HG03469 (cell line): ENCODE data around the gene FGF1.

ENCODE experiments used
- ATAC-seq: cut with Tn5 transposase; IDR thresholded peaks from one replicate; pipeline ENCODE4 v1.9.1; 2021; ENCODE audit warnings: mild to moderate bottlenecking, moderate library complexity, moderate number of reproducible peaks; ENCODE audit not compliant: unreplicated experiment

Gene FGF1

DNA sequence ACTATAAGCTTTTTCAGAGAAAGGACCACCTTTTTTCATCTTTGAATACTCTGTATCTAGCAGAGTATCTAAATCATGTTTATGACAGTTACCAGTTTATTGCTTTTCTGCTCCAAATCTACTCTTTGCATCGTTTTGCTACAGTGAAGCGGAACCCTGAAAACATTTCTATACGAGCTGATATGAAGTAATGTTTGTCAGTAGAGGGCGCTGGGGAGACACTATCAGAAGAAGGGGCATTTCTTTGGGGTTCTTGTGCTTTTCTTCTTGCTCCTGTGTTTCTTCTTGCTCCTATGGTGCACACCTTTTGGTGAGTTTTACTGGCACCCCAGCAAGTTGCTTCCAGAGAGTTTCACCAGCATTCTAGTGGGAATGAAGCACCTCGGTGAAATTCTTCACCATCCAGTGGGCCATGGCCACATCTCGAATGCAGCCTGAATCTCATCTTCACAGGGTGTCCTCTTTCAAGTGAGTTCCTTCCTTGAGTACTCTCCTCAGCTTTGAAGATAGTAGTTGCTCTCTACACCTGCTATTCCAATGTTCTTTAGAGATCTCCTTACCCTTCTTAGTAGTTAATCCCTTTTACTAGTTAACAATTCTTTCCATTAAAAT, 98.4 kb downstream of the FGF1 start:
- ATAC-seq = no peak

DNA sequence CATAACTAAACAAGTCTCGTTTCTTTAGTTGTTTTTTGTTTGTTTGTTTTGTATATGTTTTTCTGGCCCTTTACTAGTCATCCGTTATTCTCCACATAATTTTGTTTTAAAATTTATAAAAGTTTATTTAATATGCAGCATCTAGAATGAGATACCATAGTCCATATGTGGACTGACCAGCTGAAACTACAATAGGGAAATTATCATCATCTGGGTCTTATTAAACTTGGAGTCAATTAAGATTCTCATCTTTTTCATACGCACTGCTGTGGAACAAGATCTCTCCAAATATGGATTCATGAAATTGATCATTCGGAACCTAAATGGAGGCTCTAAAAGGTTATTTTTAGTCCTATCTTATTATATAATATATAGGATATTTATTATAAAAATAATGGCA, 99.3 kb downstream of the FGF1 start:
- no peak for ATAC-seq

DNA sequence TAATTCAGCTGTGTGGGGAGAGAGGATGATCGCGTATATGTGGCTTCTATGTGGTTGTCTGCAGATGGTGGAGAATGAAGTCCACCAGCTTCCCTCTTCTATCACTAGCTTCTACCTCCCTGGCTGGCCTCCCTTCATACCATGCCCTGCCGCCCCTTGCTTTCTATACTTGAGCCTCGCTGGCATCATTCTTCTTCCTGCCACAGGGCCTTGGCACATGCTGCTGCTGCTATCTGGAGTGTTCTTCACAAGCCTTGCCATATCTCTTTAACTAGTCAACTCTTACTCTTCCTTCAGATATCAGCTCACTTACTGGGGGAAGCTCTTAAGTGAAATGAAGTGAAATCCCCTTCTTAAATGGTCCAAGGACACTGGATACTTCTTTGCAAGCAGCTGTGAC, 100.4 kb downstream of the FGF1 start:
- ATAC-seq = no peak

DNA sequence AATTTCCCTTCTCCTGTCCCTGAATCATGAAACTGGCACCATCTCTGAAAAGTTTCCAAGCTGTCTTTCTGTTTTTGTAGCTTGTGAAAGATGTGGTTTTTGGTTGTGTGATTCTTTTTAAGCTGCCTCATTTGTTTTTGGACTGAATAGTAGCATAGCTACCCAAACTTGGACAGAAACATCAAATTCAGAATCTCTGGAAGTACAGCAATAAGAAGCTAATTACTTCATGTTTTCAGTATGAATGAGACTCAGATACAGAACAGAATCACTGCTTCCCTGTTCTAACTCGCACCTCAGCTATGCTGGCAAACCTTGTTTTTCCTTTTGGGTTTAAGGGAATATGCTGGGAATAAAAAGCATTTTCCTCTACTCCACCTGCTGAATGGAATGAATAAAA, 101.0 kb downstream of the FGF1 start:
- no peak for ATAC-seq

DNA sequence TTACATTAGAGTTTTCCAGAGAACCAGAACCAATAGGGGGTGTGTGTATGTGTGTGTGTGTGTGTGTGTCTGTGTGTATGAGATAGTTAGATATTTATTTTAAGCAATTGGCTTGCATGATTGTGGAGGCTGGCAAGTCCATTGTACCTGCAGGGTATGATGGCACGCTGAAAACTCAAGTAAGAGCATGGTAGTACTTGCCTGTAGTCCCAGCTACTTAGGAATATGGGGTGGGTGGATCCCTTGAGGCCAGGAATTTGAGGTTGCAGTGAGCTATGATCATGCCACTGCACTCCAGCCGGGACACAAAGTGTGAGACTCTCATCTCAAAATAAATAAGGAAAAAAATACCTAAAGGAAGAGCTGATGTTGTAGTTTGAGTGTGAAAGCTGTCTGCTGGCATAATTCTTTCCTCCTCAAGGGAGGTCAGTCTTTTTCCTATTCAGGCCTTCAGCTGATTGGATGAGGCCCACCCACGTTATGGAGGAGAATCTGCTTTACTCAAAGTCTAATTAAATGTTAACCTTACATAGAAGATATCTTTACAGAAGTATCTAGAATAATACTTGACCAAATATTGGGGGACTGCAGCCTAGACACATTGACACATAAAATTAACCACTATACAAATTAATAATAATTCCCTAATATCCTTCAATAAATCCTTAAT, 107.6 kb downstream of the FGF1 start:
- no peak for ATAC-seq

DNA sequence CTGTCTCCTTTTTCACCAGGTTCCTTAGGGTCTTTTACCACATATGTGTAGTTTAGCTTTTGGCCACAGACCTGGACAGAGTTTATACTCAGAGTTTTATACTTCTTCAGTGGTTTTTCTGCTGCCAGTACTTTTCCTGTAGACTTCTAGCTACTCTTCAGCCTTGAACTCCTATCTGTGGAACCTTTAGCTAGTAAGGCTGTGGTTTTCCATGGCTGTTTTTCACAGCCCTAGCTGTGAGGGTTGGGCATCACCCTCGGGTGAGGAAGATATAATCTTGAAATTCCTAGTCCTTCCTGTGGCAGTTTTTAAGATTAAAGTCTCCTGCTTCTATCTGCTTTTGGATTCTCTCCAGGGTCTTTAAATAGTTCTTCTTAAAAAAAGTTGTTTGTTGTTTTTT, 109.1 kb downstream of the FGF1 start:
- ATAC-seq = no peak

DNA sequence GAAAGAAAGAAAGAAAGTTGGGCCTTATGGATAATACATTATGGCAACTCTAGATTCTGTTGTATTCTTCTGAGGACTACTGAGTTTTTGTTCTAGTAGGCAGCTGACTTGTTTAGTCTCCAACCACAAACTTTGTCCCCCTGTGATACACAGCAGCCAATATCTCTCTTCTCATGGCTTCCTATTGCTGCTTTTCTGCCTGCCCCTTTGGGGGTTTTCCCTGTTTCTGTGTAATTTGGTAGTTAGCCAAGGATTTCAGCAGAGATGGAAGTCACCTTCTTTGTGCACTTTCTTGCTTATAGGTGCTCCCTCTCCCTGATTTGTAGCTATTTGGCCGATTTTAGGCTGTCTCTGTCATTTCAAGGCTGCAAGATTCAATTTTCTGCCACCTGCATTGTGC, 109.6 kb downstream of the FGF1 start:
- ATAC-seq = no peak

DNA sequence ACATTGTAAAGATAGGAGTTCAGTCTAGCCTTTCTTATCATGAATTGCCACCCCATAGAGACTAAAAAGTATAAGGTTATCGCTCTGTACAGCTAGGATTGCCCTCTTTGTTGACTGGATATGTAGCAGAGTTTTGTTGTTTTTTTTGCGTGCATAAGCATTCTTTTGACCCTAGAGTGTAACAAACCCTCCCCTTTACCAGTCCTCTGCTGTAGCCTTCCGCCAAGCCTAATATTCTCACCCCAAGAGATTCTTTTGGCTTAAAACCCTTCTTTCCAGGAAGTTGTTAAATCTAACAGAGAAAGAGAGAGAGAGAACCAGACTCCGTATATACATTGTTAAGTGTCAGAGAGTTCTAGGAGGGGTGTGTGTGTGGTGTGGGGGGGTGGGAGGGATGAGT, 113.9 kb downstream of the FGF1 start:
- no peak for ATAC-seq

DNA sequence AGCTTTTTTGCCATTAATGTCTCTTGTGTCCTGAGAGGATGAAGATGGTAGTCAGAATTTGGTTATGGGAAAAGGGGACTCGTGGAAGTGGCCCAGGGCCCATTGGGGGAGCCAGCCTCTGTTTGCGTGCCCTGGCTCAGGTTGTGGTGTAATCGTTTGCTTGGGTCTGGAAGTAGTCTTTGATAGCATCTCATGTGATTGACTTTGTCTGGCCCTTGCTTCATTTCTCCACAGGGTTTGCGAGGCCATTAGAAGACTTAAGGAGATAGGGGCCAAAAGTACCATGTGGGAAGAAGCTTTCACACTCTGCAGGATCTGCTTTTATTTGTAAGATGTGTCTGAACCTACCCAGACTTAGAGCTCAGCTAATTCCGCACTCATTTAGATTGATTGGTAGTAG, 114.5 kb downstream of the FGF1 start:
- ATAC-seq = no peak

DNA sequence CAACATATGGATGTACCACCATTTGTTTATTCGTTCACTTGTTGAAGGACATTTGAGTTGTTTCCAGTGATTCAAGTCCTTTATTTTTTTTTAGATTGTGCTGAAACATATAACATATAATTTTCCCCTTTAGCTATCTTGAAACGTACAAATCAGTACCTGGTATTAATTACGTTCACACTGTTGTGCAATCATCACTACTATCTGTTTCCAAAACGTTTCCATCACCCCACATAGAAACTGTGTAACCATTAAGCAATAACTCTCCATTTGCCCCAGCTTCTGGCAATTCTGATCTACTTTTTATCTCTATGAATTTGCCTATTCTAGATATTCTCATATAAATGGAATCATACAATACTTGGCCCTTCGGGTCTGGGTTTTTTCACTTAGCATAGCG, 116.0 kb downstream of the FGF1 start:
- no peak for ATAC-seq

DNA sequence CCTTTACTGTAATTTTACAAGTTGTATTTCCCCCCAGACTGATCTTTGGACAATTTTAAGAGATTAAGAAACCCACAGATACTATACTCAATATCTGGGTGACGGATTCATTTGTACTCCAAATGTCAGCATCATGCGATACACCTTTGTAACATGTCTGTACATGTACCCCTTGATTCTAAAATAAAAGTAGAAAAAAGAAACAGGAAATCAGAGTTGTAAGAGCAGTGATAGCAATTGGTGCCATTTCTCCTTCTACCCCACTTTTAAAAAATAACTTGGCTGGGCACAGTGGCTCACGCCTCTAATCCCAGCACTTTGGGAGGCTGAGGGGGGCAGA, 116.9 kb downstream of the FGF1 start:
- no peak for ATAC-seq

DNA sequence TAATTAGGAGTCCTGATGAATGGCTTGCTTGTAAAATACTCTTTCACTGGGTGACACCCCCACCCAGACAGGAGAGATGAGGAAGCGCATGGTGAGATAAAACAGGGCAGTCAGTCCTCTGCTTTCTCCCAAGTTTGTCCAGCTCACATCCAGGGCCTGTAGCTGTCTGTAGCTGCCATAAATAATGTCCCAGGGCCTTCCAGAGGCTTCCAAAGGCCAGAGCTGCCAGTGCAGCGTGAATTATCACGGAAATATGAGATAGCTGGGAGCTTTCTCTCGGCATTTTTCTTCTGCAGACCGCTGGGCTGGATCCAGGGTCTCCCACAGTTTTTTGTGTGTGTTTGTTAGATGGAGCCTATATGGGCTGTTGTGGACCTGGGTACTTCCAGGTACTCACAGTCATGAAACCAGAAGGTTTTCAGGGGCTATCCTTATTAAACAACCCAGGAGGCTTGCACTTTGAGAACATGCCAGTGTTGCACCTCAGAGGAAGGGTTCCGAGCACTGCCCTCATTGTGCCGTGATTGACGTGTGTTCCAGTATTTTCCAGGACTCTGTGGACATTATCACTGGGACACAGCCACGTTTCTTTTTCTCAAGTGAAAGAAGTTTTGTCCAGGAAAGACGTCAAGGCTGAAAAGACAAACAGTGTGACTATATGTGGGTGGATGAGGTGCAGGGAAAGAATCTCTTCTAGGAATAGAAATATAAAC, 117.5 kb downstream of the FGF1 start:
- ATAC-seq = no peak

DNA sequence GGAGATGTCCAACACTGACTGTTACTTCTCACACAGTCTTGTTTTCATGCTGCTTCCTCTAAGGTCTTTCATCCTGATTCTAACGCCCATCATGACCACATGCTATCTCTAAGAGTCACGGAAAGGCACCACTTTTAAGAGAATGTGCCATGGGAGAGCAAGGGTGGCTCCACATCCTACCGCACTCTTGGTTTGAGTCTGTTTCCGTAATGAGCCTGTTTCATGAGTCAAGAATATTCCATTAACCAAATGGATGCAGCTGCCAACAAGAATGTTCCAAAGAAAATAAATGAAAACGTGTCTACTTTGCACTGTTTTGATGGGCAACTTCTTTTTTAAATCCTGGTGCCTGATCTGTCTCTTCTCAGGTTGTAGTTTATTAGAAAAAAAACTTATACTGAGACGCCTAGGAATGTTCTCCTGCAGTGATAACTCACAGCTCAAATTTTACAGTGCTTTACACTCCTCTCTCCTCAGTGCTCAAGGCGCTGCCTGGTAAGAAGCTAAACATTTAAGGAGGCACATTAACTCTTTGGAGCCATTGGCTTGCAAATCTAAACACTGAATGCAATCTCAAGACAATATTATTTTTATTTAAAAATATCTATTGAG, 124.3 kb downstream of the FGF1 start:
- ATAC-seq = no peak

DNA sequence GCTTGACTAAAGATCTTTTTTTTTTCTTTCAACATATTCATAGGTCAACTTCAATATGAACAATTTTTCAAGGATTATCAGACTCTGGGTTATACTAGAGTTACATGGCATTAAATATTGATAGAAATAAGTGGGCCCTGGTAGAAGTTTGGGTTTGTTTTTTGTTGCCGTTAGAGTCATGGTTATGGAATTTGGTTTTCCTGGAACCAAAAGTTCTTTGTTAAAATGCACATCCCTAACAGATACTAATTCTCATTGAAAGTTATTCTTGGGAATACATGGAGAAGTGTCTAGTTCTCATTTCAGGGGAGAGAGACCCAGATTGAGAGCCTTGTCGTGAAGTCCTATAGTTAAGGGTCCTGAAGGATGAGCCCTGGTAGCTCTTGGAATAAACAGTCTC, 124.9 kb downstream of the FGF1 start:
- ATAC-seq = no peak

DNA sequence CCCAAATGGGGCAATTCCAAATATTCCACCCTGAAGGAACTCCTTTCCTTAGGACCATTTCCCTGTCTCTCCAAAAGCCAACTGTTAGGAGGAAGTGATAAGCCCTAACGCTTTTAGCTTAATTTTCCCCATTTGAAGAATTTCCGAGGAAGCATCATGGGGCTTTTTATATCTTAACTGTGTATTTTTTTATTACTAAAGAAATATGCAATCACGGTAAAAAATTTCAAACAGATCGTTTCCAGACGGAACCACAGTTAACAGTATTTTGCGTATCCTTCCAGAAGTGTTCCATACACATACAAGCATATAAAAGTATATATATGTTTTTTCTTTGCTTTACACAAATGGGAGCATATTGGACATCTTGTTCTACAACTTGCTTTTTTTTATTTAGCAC, 133.8 kb downstream of the FGF1 start:
- no peak for ATAC-seq

DNA sequence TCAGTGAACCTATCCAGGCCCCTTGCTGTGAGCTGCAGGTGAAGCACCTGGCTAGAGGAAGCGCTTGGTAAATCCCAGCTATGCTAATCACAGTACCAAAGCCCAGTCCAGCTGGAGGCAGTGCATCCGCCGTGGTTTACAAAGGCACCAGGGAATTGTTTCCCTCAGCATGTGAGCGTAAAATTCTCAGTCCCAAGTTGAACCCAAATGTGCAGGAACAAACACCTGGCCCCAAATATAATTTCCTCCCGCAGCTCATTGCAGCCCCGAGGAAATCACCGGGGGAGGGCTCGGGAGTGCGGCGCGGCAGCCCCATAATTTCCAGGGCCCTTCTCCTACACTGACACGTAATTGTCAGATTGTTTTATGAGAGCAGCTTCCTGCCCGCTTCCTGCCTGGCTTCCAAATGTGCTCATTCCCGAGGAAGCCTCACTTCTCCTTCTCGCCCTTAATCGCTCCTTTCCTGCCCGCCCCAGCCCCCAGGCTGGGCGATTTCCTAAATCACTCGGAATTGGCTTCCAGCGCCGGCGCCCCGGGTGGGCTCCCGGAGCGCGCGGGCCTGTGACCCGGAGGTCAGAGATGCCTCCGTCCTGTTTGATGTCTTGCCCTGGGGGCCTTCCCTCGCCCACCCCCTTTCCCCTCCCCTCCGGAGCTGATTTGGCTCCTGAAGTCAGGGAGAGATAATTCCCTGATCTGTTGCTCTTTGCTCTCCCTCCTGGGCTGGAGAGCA, 134.4 kb downstream of the FGF1 start:
- ATAC-seq = no peak

DNA sequence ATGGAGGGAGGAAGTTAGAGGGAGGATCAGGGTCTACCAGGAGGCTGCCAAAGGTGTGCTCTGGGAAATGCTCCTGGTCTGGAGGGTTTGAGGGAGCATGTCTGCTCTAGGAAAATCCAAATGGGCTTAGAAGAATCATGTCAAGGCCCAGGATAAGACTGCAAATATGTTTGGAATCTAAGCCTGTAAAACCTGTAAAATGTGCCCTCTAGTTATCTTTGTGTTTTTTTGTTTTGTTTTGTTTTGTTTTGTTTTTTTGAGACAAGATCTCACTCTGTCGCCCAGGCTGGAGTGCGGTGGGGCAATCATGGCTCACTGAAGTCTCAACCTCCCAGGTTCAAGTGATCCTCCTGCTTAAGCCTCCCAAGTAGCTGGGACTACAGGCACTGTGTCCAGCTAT, 135.4 kb downstream of the FGF1 start:
- ATAC-seq = no peak

DNA sequence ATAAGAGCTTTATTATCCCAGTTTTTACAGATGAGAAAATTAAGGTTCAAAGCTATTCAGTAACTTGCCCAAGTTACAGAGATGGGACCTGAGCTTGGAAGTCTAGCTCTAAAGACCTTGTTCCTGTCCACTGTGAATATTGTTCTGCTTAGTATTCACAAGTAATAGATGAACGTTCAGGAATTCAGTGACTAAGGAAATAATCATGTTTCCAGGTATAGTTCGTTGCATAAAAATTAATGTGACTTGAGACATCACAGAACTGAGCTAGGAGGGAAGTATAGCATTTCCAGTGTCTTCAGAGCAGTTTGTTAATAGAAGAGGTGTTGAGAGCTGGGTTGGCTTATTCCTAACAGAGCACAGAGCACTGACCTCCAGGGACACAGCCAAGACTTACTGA, 136.1 kb downstream of the FGF1 start:
- ATAC-seq = no peak

DNA sequence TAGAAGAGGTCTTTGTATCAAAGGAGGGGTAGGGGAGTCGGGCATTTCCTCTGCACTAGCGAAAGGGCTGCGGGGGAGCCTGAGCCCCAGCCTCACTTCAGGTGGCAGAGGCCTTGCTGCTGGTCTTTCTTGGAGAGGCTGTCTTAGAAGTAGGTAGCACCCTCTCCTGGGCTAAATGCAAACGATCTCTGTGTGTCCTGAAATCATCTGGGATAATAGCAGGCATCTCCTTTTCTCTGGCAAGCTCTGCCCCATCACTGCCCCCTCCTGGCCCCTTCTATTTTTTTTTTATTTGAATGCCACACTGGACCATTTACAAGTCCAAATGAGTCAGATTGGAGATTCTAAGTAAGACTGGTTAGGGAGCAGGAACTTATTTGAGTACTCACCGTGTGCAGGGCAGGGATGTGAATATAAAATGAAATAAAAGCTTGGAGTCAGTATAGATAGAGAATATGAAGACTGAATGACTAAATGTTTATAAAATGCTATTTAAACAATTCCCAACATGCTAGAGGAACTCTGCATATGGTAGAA, 137.1 kb downstream of the FGF1 start:
- ATAC-seq = no peak

DNA sequence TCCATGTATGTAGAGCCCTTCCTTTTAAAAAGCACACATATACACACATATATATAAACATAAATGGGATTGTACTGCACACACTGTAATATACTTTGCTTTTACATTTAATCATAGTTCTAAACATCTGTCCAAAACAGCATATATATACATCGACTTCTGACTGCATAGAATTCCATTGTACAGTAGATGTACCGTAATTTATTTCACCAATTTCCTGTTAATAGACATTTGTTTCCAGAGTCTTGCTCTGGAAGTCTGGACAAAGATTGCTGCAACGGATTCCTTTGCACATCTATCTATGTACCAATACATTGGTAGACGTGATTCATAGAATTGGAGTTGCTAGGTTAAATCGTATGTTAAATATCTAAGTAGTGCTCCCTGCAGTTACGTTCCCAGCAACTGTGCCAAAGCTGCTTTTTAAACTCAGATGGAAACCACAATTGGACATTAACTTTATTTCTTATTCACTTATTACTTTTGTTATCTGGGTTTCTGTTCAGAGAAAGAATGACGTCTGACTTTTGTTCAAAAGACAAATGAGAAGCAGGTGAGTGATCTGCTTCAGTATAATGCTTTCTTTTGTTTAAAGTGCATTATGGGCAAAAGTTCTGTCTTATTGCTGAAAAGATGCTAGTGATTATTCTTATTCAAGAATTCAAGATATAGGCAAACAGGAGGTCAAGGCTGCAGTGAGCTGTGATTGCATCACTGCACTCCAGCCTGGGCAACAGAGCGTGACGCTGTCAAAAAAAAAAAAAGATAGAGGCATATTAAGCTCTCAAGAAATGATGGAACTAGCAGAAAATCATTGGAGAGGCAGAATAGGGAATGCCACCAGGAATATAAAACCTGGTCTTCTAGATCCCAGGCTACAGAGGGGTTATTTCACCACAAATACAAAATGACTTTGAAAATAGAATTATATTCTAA, 138.2 kb downstream of the FGF1 start:
- ATAC-seq = no peak
